ENCODE measurements around the gene SLIRP.
A peak's percentile ranks its signal among the peaks of the same experiment; 100 is the strongest.
"Not testable (repeated sequence)": the region's sequence is repeated elsewhere in the genome, so short reads cannot be mapped to it uniquely, and the experiment has no call there.

The SLIRP gene

GRCh38 chr14:77746064-77746702 lies 38.3 kb downstream of the SLIRP start:
- Histone ChIP-seq H3K9me3 (ENCODE audit: control insufficient read depth, low read length) (no peaks in the 10 kb centered on the region), H3K4me3 (ENCODE audit: extremely low read depth, insufficient read depth, low read length, poor library complexity, severe bottlenecking) (no peak overlapping the region), H3K27ac (ENCODE audit: low read depth, low read length, severe bottlenecking) (no peak overlapping the region), H3K4me1 (ENCODE audit: control insufficient read depth, insufficient read depth, low read length, poor library complexity, severe bottlenecking) (no peaks in the 10 kb centered on the region), H3K36me3 (ENCODE audit: control insufficient read depth, insufficient read depth, low read length) (peaks cover 77% of the 10 kb centered on the region)
- WGBS, 2 experiments (ENCODE audit: insufficient coverage in 2 of 2), result 80 to 83% methylated on average over 3 of the region's 4 CpGs

GRCh38 chr14:77747425-77747824 lies 39.5 kb downstream of the SLIRP start:
- not testable (repeated sequence) for H3K4me3 ChIP-seq (ENCODE audit: extremely low read depth, insufficient read depth, low read length, poor library complexity, severe bottlenecking); H3K9me3 ChIP-seq (ENCODE audit: control insufficient read depth, low read length); H3K4me1 ChIP-seq (ENCODE audit: control insufficient read depth, insufficient read depth, low read length, poor library complexity, severe bottlenecking); H3K27ac ChIP-seq (ENCODE audit: low read depth, low read length, severe bottlenecking)
- peaks cover 74% of the 10 kb centered on the region for H3K36me3 ChIP-seq (ENCODE audit: control insufficient read depth, insufficient read depth, low read length)
- WGBS, 2 experiments (ENCODE audit: insufficient coverage in 2 of 2), result 92 to 94% methylated on average over 22 to 25 of the region's 33 CpGs

GRCh38 chr14:77752266-77752665 lies 44.4 kb downstream of the SLIRP start:
- no CpG with 5 or more reads among the region's 2 CpGs for WGBS, 2 experiments (ENCODE audit: insufficient coverage in 2 of 2)
- Histone ChIP-seq H3K4me3 (ENCODE audit: extremely low read depth, insufficient read depth, low read length, poor library complexity, severe bottlenecking) (no peak overlapping the region), H3K9me3 (ENCODE audit: control insufficient read depth, low read length) (no peaks in the 10 kb centered on the region), H3K36me3 (ENCODE audit: control insufficient read depth, insufficient read depth, low read length) (peaks cover 76% of the 10 kb centered on the region), H3K27ac (ENCODE audit: low read depth, low read length, severe bottlenecking) (no peak overlapping the region), H3K4me1 (ENCODE audit: control insufficient read depth, insufficient read depth, low read length, poor library complexity, severe bottlenecking) (no peaks in the 10 kb centered on the region)

GRCh38 chr14:77752799-77753516 lies 45.1 kb downstream of the SLIRP start:
- 100% methylated on average over 1 of the region's 3 CpGs; no CpG with 5 or more reads in 1 of the 2 experiments for WGBS, 2 experiments (ENCODE audit: insufficient coverage in 2 of 2)
- Histone ChIP-seq H3K9me3 (ENCODE audit: control insufficient read depth, low read length) (no peaks in the 10 kb centered on the region), H3K4me3 (ENCODE audit: extremely low read depth, insufficient read depth, low read length, poor library complexity, severe bottlenecking) (no peak overlapping the region), H3K4me1 (ENCODE audit: control insufficient read depth, insufficient read depth, low read length, poor library complexity, severe bottlenecking) (no peaks in the 10 kb centered on the region), H3K36me3 (ENCODE audit: control insufficient read depth, insufficient read depth, low read length) (peaks cover 76% of the 10 kb centered on the region), H3K27ac (ENCODE audit: low read depth, low read length, severe bottlenecking) (no peak overlapping the region)

GRCh38 chr14:77760381-77761204 lies 52.7 kb downstream of the SLIRP start, which contains the start of gene SNW1:
Gene SNW1, minus strand, starts transcription at chr14:77761156. Its CDS starts 29 bp downstream, at chr14:77761127.
- 0 to 1% methylated on average over 35 to 56 of the region's 60 CpGs for WGBS, 2 experiments (ENCODE audit: insufficient coverage in 2 of 2)
- Histone ChIP-seq H3K9me3 (ENCODE audit: control insufficient read depth, low read length) (no peaks in the 10 kb centered on the region), H3K27ac (ENCODE audit: low read depth, low read length, severe bottlenecking) (peak within 1 kb of the TSS; percentile 91), H3K4me1 (ENCODE audit: control insufficient read depth, insufficient read depth, low read length, poor library complexity, severe bottlenecking) (no peaks in the 10 kb centered on the region), H3K36me3 (ENCODE audit: control insufficient read depth, insufficient read depth, low read length) (peaks cover 28% of the 10 kb centered on the region), H3K4me3 (ENCODE audit: extremely low read depth, insufficient read depth, low read length, poor library complexity, severe bottlenecking) (peak within 1 kb of the TSS; percentile 88)

- H3K27ac ChIP-seq (ENCODE audit: low read depth, low read length, severe bottlenecking), result peak overlapping the region; percentile 91
- H3K4me3 ChIP-seq (ENCODE audit: extremely low read depth, insufficient read depth, low read length, poor library complexity, severe bottlenecking), result peak overlapping the region; percentile 88
- H3K4me1 ChIP-seq (ENCODE audit: control insufficient read depth, insufficient read depth, low read length, poor library complexity, severe bottlenecking), result no peaks in the 10 kb centered on the region
- H3K9me3 ChIP-seq (ENCODE audit: control insufficient read depth, low read length), result no peaks in the 10 kb centered on the region
- WGBS, 2 experiments (ENCODE audit: insufficient coverage in 2 of 2), result 10 to 13% methylated on average over 6 to 15 of the region's 24 CpGs
- H3K36me3 ChIP-seq (ENCODE audit: control insufficient read depth, insufficient read depth, low read length), result peaks cover 20% of the 10 kb centered on the region
These were observed 53.5 kb downstream of the SLIRP start for GRCh38 chr14:77761205-77761931.

GRCh38 chr14:77763316-77763715 lies 55.4 kb downstream of the SLIRP start:
- Histone ChIP-seq H3K9me3 (ENCODE audit: control insufficient read depth, low read length) (no peaks in the 10 kb centered on the region), H3K4me3 (ENCODE audit: extremely low read depth, insufficient read depth, low read length, poor library complexity, severe bottlenecking) (no peak overlapping the region), H3K4me1 (ENCODE audit: control insufficient read depth, insufficient read depth, low read length, poor library complexity, severe bottlenecking) (no peaks in the 10 kb centered on the region), H3K27ac (ENCODE audit: low read depth, low read length, severe bottlenecking) (no peak overlapping the region), H3K36me3 (ENCODE audit: control insufficient read depth, insufficient read depth, low read length) (peaks cover 11% of the 10 kb centered on the region)
- WGBS, 2 experiments (ENCODE audit: insufficient coverage in 2 of 2), result 14 to 44% methylated on average over 1 of the region's 1 CpG

- H3K9me3 ChIP-seq (ENCODE audit: control insufficient read depth, low read length), result no peaks in the 10 kb centered on the region
- 83 to 100% methylated on average over 1 to 2 of the region's 3 CpGs for WGBS, 2 experiments (ENCODE audit: insufficient coverage in 2 of 2)
- peaks cover 5% of the 10 kb centered on the region for H3K36me3 ChIP-seq (ENCODE audit: control insufficient read depth, insufficient read depth, low read length)
- H3K4me3 ChIP-seq (ENCODE audit: extremely low read depth, insufficient read depth, low read length, poor library complexity, severe bottlenecking), result no peak overlapping the region
- no peak overlapping the region for H3K27ac ChIP-seq (ENCODE audit: low read depth, low read length, severe bottlenecking)
- H3K4me1 ChIP-seq (ENCODE audit: control insufficient read depth, insufficient read depth, low read length, poor library complexity, severe bottlenecking), result no peaks in the 10 kb centered on the region
These were observed 56.1 kb downstream of the SLIRP start for GRCh38 chr14:77763978-77764377.

Measured in mesodermal cell (in vitro differentiated cells).